ENCODE measurements around the gene LCA5.
A peak's percentile ranks its signal among the peaks of the same experiment; 100 is the strongest.
"Not testable (repeated sequence)": the region's sequence is repeated elsewhere in the genome, so short reads cannot be mapped to it uniquely, and the experiment has no call there.

The LCA5 gene

GRCh38 chr6:79557673-79558467, 20.6 kb upstream of the LCA5 start:
- no peak overlapping the region for H3K4me3 ChIP-seq (ENCODE audit: low read length)
- no peaks in the 10 kb centered on the region for H3K36me3 ChIP-seq (ENCODE audit: control insufficient read depth, insufficient read depth, low read length)
- H3K9me3 ChIP-seq (ENCODE audit: control insufficient read depth, low read length): no peaks in the 10 kb centered on the region
- H3K4me1 ChIP-seq (ENCODE audit: control insufficient read depth, insufficient read depth, low read length): no peaks in the 10 kb centered on the region
- H3K27me3 ChIP-seq (ENCODE audit: control insufficient read depth, insufficient read depth, low read length): no peaks in the 10 kb centered on the region
- H3K9ac ChIP-seq (ENCODE audit: low read length): no peak overlapping the region

- no peak overlapping the region for H3K9ac ChIP-seq (ENCODE audit: low read length)
- H3K36me3 ChIP-seq (ENCODE audit: control insufficient read depth, insufficient read depth, low read length): no peaks in the 10 kb centered on the region
- no peaks in the 10 kb centered on the region for H3K9me3 ChIP-seq (ENCODE audit: control insufficient read depth, low read length)
- H3K4me3 ChIP-seq (ENCODE audit: low read length): no peak overlapping the region
- H3K27me3 ChIP-seq (ENCODE audit: control insufficient read depth, insufficient read depth, low read length): no peaks in the 10 kb centered on the region
- peaks cover 7% of the 10 kb centered on the region for H3K4me1 ChIP-seq (ENCODE audit: control insufficient read depth, insufficient read depth, low read length)
Measured at GRCh38 chr6:79554305-79554704, 17.1 kb upstream of the LCA5 start.

GRCh38 chr6:79551401-79551800, 14.2 kb upstream of the LCA5 start:
- Histone ChIP-seq H3K9me3 (ENCODE audit: control insufficient read depth, low read length) (no peaks in the 10 kb centered on the region), H3K4me1 (ENCODE audit: control insufficient read depth, insufficient read depth, low read length) (peaks cover 7% of the 10 kb centered on the region), H3K9ac (ENCODE audit: low read length) (no peak overlapping the region), H3K4me3 (ENCODE audit: low read length) (no peak overlapping the region), H3K36me3 (ENCODE audit: control insufficient read depth, insufficient read depth, low read length) (no peaks in the 10 kb centered on the region), H3K27me3 (ENCODE audit: control insufficient read depth, insufficient read depth, low read length) (no peaks in the 10 kb centered on the region)

GRCh38 chr6:79548304-79548703, 11.1 kb upstream of the LCA5 start:
- H3K9me3 ChIP-seq (ENCODE audit: control insufficient read depth, low read length): no peaks in the 10 kb centered on the region
- peaks cover 16% of the 10 kb centered on the region for H3K4me1 ChIP-seq (ENCODE audit: control insufficient read depth, insufficient read depth, low read length)
- H3K36me3 ChIP-seq (ENCODE audit: control insufficient read depth, insufficient read depth, low read length): no peaks in the 10 kb centered on the region
- H3K9ac ChIP-seq (ENCODE audit: low read length): no peak overlapping the region
- H3K27me3 ChIP-seq (ENCODE audit: control insufficient read depth, insufficient read depth, low read length): no peaks in the 10 kb centered on the region
- no peak overlapping the region for H3K4me3 ChIP-seq (ENCODE audit: low read length)

GRCh38 chr6:79546186-79546585, 9.0 kb upstream of the LCA5 start:
- no peak overlapping the region for H3K9ac ChIP-seq (ENCODE audit: low read length)
- H3K27me3 ChIP-seq (ENCODE audit: control insufficient read depth, insufficient read depth, low read length): no peaks in the 10 kb centered on the region
- peaks cover 9% of the 10 kb centered on the region for H3K4me1 ChIP-seq (ENCODE audit: control insufficient read depth, insufficient read depth, low read length)
- H3K4me3 ChIP-seq (ENCODE audit: low read length): no peak overlapping the region
- H3K36me3 ChIP-seq (ENCODE audit: control insufficient read depth, insufficient read depth, low read length): no peaks in the 10 kb centered on the region
- no peaks in the 10 kb centered on the region for H3K9me3 ChIP-seq (ENCODE audit: control insufficient read depth, low read length)

- H3K36me3 ChIP-seq (ENCODE audit: control insufficient read depth, insufficient read depth, low read length): no peaks in the 10 kb centered on the region
- no peak overlapping the region for H3K9ac ChIP-seq (ENCODE audit: low read length)
- H3K9me3 ChIP-seq (ENCODE audit: control insufficient read depth, low read length): no peaks in the 10 kb centered on the region
- H3K27me3 ChIP-seq (ENCODE audit: control insufficient read depth, insufficient read depth, low read length): no peaks in the 10 kb centered on the region
- no peak overlapping the region for H3K4me3 ChIP-seq (ENCODE audit: low read length)
- H3K4me1 ChIP-seq (ENCODE audit: control insufficient read depth, insufficient read depth, low read length): peaks cover 9% of the 10 kb centered on the region
Measured at GRCh38 chr6:79544939-79545450, 7.8 kb upstream of the LCA5 start.

GRCh38 chr6:79544299-79544927, 7.2 kb upstream of the LCA5 start:
- Histone ChIP-seq H3K4me3 (ENCODE audit: low read length) (no peak overlapping the region), H3K9ac (ENCODE audit: low read length) (no peak overlapping the region), H3K27me3 (ENCODE audit: control insufficient read depth, insufficient read depth, low read length) (no peaks in the 10 kb centered on the region), H3K9me3 (ENCODE audit: control insufficient read depth, low read length) (no peaks in the 10 kb centered on the region), H3K4me1 (ENCODE audit: control insufficient read depth, insufficient read depth, low read length) (peaks cover 9% of the 10 kb centered on the region), H3K36me3 (ENCODE audit: control insufficient read depth, insufficient read depth, low read length) (no peaks in the 10 kb centered on the region)

GRCh38 chr6:79543886-79544285, 6.7 kb upstream of the LCA5 start:
- Histone ChIP-seq H3K4me3 (ENCODE audit: low read length) (no peak overlapping the region), H3K4me1 (ENCODE audit: control insufficient read depth, insufficient read depth, low read length) (peaks cover 9% of the 10 kb centered on the region), H3K9ac (ENCODE audit: low read length) (no peak overlapping the region), H3K27me3 (ENCODE audit: control insufficient read depth, insufficient read depth, low read length) (no peaks in the 10 kb centered on the region), H3K9me3 (ENCODE audit: control insufficient read depth, low read length) (no peaks in the 10 kb centered on the region), H3K36me3 (ENCODE audit: control insufficient read depth, insufficient read depth, low read length) (no peaks in the 10 kb centered on the region)

- no peaks in the 10 kb centered on the region for H3K9me3 ChIP-seq (ENCODE audit: control insufficient read depth, low read length)
Measured at GRCh38 chr6:79543411-79543810, 6.2 kb upstream of the LCA5 start.

GRCh38 chr6:79538106-79538971, 1.1 kb upstream of the LCA5 start:
- H3K4me1 ChIP-seq (ENCODE audit: control insufficient read depth, insufficient read depth, low read length): no peaks in the 10 kb centered on the region
- no peaks in the 10 kb centered on the region for H3K9me3 ChIP-seq (ENCODE audit: control insufficient read depth, low read length)
- H3K27me3 ChIP-seq (ENCODE audit: control insufficient read depth, insufficient read depth, low read length): no peaks in the 10 kb centered on the region
- peak overlapping the region; percentile 2 for H3K4me3 ChIP-seq (ENCODE audit: low read length)
- peak overlapping the region; percentile 76 for H3K9ac ChIP-seq (ENCODE audit: low read length)
- H3K36me3 ChIP-seq (ENCODE audit: control insufficient read depth, insufficient read depth, low read length): no peaks in the 10 kb centered on the region

More at GRCh38 chr6:79543411-79543810, 6.2 kb upstream of the LCA5 start:
- Histone ChIP-seq H3K27me3 (ENCODE audit: control insufficient read depth, insufficient read depth, low read length) (no peaks in the 10 kb centered on the region), H3K4me3 (ENCODE audit: low read length) (no peak overlapping the region), H3K4me1 (ENCODE audit: control insufficient read depth, insufficient read depth, low read length) (peaks cover 9% of the 10 kb centered on the region), H3K36me3 (ENCODE audit: control insufficient read depth, insufficient read depth, low read length) (no peaks in the 10 kb centered on the region), H3K9ac (ENCODE audit: low read length) (no peak overlapping the region)

GRCh38 chr6:79536585-79536953, 661 bp downstream of the LCA5 start:
- H3K9me3 ChIP-seq (ENCODE audit: control insufficient read depth, low read length): no peaks in the 10 kb centered on the region
- no peaks in the 10 kb centered on the region for H3K27me3 ChIP-seq (ENCODE audit: control insufficient read depth, insufficient read depth, low read length)
- H3K4me3 ChIP-seq (ENCODE audit: low read length): peak overlapping the region; percentile 80
- no peaks in the 10 kb centered on the region for H3K4me1 ChIP-seq (ENCODE audit: control insufficient read depth, insufficient read depth, low read length)
- no peaks in the 10 kb centered on the region for H3K36me3 ChIP-seq (ENCODE audit: control insufficient read depth, insufficient read depth, low read length)
- peak overlapping the region; percentile 76 for H3K9ac ChIP-seq (ENCODE audit: low read length)

GRCh38 chr6:79529567-79529966, 7.7 kb downstream of the LCA5 start:
- not testable (repeated sequence) for H3K4me1 ChIP-seq (ENCODE audit: control insufficient read depth, insufficient read depth, low read length); H3K9me3 ChIP-seq (ENCODE audit: control insufficient read depth, low read length); H3K27me3 ChIP-seq (ENCODE audit: control insufficient read depth, insufficient read depth, low read length); H3K36me3 ChIP-seq (ENCODE audit: control insufficient read depth, insufficient read depth, low read length); H3K9ac ChIP-seq (ENCODE audit: low read length); H3K4me3 ChIP-seq (ENCODE audit: low read length)
